ENCODE results near the gene ALDH1L1.
"Not testable (repeated sequence)": the region's sequence is repeated elsewhere in the genome, so short reads cannot be mapped to it uniquely, and the experiment has no call there.

ALDH1L1 gene

DNA sequence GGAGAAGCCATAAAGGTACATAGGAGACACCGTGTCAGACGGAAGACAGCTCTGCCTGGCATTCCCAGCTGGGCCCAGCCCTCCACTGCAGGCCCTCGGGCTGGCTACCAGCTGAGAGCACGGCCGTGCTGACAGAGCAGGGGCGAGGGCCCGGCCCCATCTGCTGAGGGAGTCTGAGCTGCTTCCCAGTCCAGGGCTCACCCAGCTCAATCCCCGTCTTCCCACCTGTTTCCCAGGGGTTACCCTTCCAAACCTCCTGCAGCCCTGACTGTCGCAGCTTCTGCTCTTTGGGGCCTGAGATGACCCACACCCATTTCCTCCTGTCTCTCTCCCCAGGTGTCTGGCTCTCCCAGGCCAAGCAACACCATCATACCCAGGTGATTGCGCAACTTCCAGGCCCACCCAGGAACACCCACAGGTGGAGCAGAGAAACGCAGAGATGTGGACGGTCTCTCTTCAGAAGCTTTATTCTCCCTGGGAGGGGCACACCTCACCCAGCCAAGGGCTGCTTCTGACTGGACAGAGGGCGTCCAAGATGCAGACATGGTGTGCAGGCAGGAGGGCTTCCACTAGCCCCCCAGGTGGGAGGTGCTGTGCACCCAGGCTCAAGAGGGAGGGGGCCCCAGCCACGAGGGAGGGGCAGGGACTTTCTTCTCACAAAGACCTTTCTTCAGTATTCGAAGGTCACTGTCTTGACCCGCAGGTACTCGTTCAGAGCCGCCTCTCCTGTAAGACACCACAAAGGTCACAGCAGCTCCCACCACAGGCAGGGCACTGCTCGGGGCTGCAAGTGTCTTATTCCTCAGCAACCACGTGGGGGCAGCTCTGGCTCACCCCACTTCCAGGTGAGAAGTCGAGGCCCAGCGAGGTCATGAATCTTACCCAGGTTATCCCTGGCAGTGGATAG is 77.0 kb downstream of the ALDH1L1 start:
- no peak for DNase-seq

DNA sequence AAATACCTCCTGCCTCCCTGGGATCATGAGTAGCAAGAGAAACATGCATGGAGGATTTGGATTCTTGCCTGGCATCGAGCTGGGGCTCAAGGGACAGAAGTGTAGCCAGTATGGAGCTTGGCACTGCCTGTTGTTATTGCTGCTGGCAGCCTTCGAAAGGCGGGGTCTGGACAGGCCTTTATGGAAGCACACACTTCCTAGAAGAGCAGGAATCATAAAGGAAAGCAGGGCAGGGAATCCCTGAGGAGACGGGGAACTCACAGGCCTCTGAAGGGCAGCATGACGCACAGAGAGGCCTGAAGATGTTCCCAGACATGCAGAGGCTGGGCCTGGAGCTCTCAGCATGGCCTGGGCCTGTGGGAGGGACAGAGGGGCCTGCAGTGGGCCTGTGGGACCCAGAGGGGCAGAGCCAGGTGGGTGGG is 77.8 kb downstream of the ALDH1L1 start:
- DNase-seq = no peak

DNA sequence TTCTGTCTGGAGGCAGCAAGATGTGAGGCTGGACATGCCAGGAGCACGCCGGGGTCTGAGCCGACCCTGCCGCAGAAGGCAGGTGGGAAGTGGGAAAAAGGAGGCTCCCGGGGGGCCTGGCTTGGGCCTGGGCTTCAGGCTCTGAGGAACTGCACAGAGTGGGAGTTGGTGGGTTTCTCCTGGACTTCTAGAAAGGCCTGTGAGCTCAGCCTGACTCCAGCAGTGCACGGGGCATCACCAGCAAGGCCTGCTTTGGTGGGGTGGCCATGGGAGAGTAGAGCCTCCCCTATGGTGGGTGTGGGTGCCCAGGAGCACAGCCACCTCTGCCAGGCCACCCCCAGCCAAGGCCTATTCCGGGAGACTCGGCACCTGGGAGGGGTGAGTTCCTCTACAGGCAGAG is 78.4 kb downstream of the ALDH1L1 start:
- DNase-seq = no peak

DNA sequence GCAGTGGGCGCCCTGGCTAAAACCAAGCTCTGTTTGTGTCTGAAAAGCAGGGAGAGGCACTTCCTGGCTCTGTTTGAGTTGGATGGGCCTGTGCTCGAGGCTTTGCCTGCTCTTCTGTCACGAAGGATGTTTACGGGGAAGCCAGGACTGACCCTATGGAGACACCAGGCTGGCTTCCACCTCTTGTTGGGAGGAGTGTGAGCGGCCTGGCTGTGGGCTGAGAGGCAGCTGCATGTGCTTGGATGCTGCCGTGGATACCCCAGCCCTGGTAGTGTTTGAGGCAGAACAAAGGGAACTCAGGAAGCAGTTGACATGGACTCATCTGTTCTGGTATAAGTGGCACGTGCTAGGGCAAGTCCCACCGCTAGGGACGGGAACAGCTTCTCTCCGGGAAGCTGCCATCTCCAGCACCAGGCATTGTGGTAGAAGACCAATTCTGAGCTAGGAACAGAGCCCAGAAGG is 78.8 kb downstream of the ALDH1L1 start:
- DNase-seq = no peak

DNA sequence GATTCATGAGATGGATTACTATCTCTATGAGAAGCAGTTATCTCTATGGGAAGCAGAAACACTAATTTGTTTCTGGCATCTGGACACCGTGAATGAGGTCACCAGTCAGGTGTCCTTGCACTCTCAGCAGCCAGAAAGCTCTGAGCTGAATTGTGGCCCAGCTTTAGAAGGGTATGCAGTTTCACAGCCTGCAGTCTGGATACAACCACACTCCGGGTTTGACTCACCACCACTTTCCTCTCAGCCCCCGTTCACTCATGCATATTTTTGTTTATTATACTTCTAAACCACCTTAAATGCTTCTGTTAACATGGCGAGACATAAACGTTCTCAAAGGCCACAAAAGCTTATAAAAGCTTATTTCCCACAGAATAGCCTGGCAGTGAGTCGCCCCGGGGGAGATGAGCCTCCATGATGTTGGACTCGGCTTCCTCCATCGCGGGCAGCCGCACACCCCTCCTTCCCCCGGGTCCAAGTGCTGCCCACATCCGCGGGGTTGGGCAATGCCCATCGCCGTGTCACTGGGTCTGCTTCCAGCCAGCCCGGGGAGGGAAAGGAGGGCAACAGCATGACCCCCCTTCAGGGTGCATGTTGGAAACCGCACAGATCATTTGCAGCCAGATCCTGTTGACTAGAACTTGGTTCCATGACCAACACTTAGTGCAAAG is 79.6 kb downstream of the ALDH1L1 start:
- DNase-seq = no peak

DNA sequence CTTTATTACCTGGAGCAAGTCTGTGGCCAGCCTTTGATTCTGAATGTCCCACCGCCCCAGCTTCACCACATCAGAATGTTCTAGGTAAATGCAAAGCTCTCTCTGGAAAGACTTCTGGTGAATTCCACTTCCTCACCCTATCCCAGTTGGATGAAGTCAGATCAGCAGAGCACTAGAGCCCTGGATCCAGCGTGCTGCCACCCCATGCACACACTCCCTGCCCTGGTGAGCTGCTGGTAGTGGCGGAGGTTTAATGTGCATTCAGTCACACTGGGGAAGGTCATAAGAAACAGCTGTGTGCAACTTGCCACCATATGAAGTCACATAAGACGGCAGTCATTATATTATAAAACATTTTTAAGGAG is 80.1 kb downstream of the ALDH1L1 start:
- DNase-seq = no peak

DNA sequence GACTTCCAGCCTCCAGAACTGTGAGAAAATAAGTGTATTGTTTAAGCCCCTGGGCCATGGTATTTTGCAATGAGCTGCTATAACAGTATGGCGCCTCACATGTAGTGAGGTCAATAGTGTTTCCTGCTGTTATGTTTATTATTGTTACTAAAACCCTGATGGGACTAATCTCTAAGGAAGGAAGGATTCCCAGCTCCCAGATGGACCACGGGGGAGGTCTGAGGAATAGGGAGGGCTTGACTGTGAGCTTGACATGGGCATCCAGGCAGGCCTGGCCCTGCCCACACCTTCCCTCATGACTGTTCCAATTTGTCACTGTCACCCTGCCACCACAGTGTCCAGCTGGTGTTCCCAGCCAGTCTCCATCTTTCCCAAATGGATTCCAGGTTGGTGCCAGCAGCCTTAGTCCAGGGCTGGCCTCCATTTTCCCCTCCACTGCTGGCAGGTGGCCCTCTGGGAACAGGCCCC is 82.0 kb downstream of the ALDH1L1 start:
- no peak for DNase-seq

DNA sequence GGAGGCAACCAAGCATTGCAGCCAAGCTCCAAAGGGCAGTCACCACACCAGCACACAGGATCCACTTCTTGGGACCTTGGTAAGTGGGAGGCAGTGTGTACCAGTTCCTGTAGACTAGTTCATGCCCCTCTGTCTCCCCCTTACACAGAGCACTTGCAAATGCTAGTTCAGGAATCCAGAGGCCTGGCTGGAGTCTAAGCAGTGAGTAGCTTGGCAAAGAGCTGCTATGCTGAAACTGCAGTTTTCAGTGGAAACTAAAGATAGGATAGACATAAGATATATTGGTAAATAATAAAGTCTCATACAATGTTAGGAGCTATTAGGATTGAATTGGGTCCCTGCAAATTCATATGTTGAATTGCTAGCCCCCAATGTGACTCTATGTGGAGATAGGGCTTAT is 82.6 kb downstream of the ALDH1L1 start:
- DNase-seq = no peak

DNA sequence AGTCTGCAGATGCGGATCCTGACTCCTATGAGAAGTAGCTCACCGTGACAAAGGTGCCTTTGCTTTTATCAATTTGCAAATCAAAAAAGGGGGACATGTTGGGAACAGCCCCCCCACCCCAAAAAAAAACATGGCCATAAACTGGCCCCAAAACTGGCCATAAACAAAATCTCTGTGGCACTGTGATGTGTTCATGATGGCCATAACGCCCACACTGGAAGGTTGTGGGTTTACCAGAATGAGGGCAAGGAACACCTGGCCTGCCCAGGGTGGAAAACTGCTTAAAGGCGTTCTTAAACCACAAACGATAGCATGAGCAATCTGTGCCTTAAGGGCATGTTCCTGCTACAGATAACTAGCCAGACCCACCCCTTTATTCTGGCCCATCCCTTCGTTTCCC is 84.1 kb downstream of the ALDH1L1 start:
- DNase-seq = not testable (repeated sequence)

DNA sequence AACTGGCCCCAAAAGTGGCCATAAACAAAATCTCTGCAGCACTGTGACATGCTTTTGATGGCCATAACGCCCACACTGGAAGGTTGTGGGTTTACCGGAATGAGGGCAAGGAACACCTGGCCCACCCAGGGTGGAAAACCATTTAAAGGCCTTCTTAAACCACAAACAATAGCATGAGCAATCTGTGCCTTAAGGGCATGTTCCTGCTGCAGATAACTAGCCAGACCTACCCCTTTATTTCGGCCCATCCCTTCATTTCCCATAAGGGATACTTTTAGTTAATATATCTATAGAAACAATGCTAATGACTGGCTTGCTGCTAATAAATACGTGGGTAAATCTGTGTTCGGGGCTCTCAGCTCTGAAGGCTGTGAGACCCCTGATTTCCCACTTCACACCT is 88.3 kb downstream of the ALDH1L1 start:
- not testable (repeated sequence) for DNase-seq

DNA sequence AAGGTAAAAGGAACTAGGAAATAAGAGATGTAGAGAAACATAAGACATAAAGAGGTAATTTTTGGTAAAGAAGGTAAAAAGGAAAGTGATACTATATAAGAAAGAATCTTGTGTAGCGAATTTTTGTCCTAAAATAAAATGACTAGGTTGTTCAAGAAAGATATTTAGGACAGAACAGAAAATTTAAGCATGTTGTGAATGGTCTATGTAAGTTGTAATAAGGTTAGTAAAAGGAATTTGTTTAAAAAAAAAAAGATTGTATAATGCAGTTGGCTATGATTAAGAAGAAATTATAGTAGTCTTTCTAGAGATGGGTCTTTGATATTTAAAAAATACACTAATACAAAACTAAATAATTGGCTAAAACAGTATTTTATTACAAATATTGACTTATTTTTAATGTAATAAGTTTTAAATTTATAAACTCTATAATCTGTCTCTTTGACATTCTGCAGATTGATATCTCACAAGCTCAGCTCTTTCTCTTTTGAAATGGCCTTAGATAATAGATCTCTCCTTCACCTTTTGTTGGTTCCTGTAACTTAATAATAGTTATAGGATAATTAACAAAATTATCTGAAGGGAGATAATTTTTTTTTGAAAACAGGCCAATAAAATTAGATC is 92.7 kb downstream of the ALDH1L1 start:
- no peak for DNase-seq

DNA sequence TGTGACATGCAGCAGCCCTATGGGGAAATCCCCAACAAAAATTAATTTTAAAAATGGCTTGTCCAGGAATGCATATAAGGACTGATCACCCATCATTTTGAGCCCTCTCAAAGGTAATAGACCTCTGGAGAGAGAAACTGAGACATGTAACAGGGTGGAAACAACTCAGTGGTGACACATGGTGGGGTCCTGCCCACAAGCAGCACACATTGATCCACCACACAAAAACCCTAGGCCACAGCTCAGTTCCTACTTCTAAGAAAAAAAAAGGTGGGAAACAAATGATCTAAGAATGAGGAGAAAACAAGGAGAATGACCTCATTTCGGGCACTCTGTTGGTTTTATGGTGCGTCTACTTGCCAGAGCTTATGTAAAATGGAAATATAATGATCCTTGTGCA is 94.5 kb downstream of the ALDH1L1 start:
- no peak for DNase-seq

DNA sequence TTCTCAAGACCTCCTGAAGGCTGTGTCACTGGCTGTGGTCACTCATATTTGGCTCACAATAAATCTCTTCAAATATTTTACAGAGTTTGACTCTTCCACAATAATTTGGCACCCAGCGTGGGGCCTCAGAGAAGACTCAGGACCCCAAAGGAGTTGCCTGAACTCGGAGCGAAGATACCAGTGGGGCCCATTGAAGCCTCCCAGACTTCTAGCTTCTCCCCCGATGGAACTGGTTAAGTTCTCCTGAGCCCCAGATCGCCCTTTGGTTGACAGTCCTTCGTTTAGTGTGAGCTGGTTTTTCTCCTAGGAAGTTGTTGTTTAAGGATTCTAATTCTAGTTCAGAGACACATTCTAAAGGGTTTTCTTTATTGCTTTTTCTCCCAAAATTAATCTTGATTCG is 95.1 kb downstream of the ALDH1L1 start:
- DNase-seq = no peak

DNA sequence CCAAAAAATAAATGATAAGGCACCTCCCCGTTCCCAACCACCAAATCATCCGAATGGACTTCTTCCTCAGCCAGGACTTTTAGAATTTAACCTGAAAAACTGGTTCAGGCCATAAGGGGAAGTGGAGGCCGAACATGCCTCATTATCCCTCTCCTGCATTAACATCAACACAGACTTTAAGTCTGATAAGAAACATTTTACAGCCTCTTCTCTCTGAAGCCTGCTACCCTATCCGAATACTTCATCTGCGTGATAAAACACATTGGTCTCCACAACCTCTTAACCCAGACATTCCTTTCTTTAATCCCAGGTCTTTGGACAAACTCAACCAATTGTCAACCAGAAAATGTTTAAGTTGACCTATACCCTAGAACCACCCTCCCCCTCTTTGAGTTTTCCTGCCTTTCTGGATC is 95.6 kb downstream of the ALDH1L1 start:
- DNase-seq = no peak

DNA sequence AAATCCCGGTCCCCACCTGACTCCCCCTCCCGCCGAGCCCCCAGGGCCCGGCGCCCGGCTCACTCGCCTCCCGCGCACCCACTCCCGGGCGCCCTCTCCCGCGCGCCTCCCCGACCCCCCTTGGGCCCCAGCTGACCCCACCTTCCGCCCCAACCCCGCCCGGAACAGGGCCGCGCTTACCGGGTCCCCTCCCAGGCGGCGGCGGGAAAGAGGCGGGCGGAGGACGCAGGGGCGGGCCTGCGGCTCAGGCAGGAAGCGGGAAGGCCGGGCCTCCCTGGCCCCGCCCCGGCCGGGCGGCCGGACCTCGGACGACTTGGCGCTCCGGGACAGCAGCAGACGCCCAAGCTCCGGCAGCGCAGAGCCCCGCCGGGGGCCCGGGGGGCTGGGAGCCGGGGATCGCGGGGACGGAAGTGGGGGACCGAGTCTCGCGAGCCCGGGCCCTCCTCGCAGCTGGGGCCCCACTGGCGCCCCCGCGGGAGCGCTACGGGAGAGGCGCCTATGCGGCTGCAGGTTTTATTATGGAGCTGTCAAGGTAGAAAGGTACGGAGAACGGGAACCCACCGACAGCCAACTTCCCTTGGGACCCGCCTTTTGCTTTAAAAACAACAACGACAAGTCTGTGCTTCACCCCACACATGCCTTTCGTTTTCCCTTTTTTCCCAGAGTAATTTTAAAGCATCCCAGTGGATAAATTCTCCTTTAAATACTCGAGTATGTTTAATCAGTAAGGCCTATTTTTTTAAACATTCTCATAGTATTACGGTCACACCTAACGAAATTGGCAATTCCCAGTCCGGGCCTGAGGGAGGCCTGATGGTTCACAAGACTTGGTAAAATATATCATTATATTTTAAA is 96.2 kb downstream of the ALDH1L1 start, which contains the start of gene SLC41A3:
Gene SLC41A3, minus strand, starts transcription at position 212 of the 855 bp plus-strand sequence. CDS start 15,905 bp downstream, outside the sequence.
- peak; percentile 72 for DNase-seq

DNA sequence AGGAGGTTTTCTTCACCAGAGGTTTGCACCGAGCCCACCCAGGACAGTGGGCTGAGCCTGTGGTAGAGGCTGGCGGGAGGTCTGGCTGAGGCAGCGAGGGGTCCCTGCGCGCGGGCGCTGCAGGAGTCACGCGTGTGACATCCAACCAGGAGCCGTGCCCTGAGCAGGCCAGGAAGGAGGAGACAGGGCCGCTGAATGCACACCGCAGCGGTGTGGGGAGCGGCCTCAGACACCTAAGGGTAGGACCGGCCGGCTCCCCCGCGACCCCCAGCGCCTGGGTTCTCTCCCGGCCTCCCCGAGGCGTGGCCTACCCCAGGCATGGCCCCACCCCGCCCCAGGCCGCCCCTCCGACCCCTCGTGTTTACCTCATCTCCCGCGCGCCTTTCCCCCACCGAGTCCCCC is 96.9 kb downstream of the ALDH1L1 start:
- no peak for DNase-seq

DNA sequence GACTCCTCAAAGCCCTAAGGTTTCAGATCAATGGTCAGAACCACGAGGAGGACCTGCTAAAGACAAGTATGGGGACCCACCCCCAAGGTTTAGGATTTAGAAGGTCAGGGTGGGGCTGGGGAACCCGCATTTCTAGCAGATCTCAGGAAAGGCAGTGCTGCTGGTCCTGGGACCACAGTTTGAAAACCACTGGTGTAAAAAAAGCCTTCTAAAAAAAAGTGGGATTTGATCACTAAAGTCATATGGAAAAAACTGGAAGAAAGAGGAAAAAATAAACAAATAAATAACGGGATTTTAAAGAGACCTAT is 97.3 kb downstream of the ALDH1L1 start:
- DNase-seq = no peak

DNA sequence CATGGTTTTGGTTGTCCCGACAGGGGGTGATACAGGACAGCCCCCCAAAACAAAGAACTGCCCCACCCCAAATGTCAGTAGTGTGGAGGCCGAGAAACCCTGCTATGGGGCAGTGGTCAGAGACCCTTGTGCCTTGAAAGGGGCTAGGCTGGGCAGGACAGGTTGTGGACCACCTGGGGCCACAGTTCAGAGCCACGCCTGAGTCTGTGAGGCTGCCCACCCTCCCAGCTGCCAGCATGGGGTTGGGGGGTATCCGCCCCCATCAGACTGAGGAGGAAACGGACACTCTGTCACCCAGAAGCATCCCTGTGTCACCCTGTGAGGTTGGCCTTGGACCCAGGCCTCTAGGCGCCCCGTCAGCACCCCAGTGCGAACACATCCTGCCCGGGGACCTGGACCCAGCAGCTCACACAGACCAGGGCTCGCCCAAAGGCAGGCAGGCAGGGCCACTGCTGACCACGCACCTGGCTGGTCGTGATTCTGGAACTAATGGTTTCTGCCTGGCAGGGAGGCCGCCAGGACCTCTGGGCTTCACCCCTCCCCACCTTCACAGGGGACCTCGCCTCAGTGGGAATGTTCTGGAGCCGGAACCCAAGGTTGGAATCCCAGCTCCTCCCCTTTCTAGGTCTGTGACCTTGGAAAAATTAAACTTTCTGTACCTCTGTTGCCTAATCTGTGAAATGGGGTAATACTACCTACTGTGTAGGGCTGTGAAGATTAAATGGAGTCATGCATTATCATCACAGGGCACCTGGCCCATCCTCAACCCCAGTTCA is 97.8 kb downstream of the ALDH1L1 start:
- DNase-seq = no peak

DNA sequence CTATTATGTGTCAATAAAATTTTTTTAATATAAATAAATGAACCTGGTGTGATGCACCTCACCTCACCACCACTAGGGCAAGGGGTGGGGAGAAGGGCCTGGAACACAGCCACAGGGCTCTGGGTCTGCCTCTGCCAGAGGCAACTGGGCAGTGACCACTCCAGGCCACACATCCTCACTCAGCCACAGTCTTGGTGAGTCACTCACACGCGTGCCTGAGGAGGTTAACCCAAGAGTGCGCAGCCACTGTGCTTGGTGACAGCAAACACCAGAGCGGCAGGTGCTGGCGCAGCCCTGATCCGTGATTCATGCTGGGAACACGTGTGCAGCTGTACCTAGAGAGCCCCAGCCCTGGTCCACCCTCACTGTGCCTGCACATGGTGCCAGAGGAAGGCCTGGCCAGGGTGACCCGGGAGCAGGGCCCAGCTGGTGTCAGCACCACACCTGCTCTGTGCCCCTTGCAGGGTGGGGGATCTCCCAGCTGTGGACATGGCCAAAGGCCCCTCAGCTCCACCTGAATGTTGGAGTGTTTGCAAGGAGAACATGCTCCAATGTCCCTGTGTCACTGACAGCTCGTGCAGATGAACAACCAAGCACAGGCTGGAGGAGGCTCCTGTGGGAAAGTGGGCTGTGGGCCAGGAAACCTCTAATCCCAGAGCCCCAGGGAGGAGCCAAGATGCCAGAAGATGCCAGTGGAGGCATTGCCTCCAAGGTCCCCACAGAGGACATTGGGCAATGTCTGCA is 98.6 kb downstream of the ALDH1L1 start:
- DNase-seq = no peak

DNA sequence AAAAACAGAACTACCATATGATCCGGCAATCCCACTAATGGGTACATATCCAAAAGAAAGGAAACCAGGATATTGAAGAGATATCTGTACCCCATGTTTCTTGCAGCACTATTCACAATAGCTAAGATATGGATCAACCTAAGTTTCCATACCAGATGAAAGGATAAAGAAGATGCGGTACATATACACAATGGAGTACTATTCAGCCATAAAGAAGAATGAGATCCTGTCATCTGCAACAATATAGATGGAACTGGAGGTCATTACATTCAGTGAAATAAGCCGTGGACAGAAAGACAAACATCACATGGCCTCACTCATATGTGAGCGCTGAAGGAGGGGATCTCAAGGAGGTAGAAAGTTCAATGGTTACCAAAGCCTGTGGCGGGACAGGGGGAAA is 99.4 kb downstream of the ALDH1L1 start:
- DNase-seq = no peak

DNA sequence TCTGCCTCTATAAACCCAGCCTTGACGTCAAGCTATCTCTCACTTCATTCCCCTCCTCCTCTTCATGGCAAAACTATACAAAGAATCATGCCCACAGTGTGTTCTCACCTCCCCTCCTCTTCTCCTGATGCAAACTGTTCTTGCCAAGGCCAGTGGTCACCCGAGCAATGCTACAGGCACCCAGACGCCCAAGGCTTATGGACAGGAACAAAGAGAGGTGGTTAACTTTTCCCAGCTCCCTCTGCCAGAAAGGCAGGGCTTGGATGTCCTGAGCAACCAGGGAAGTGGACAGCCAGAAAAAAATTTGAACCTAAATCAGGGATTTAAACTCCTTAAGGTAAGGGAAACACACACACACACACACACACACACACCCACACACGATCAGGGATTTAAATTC is 101.5 kb downstream of the ALDH1L1 start:
- DNase-seq = no peak

All from effector CD4-positive, alpha-beta T cell (primary cell).